Measurements from ENCODE around the gene PIK3R5. TPM values are rescaled to one million over a fixed set of nuclear protein-coding genes. Genes with fewer than 3 reads are reported as not detected.

Gene PIK3R5
- total RNA-seq, 1 experiment from 2014 or later: 0.09 TPM

GRCh38 chr17:9002227-9002605 lies 36.7 kb upstream of the PIK3R5 start:
- POLR2A ChIA-PET (ENCODE audit: low non-redundant PET): no interaction called here
- no TSS peak for BruUV-seq (replicated peaks)
- Histone ChIP-seq H3K4me1 (ENCODE audit: insufficient read depth, low read length, poor library complexity, severe bottlenecking) (no peaks in the 10 kb centered on the region), H3K36me3 (ENCODE audit: insufficient read depth, low read length, poor library complexity, severe bottlenecking) (no peaks in the 10 kb centered on the region), H3K27ac (ENCODE audit: low read depth, low read length, poor library complexity, severe bottlenecking) (no peak overlapping the region), H3K27me3 (replicated peaks; ENCODE audit: insufficient read depth, low read depth, low read length, poor library complexity) (peaks cover 53% of the 10 kb centered on the region), H3K4me3 (ENCODE audit: low read depth, low read length, poor library complexity, severe bottlenecking) (no peak overlapping the region), H3K9me3 (ENCODE audit: low read depth, low read length, poor library complexity, severe bottlenecking) (peaks cover 4% of the 10 kb centered on the region)
- no peak for TF ChIP-seq EZH2 (IDR thresholded peaks at IDR 0.05; ENCODE audit: borderline replicate concordance, low read depth, low read length, poor library complexity, severe bottlenecking)
- no peak for TF ChIP-seq CTCF (conservative IDR thresholded peaks at IDR 0.05; ENCODE audit: low read depth, low read length)
- no peak for DNase-seq (ENCODE audit: low spot score)
- CTCF ChIA-PET: interaction anchor here (0.6 kb wide), 2 partner anchors 170 to 334 kb away, joined by 3 to 4 read pairs; no protein-coding TSS in a partner anchor
- intact Hi-C loops (cut with micrococcal nuclease; ENCODE audit: unreplicated experiment): no loop called here

DNA sequence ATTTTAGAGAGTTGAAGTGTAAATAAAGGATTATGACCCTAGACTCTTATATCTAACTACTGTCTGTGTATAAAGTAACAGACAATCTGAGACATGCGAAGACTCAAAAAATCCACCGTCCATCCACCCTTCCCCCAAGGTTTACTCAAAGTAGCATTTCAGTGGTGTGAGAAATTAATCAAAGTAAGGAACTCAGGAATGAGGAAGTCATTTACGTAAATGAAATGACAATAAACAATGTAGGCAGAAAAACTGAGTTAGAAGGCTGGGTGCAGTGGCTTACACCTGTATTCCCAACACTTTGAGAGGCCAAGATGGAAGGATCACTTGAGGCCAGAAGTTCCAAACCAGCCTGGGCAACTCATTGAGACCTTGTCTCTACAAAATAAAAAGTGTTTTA lies 36.1 kb upstream of the PIK3R5 start:
- peaks cover 49% of the 10 kb centered on the region for H3K27me3 ChIP-seq (replicated peaks; ENCODE audit: insufficient read depth, low read depth, low read length, poor library complexity)
- POLR2A ChIA-PET (ENCODE audit: low non-redundant PET): no interaction called here
- no TSS peak for BruUV-seq (replicated peaks)
- H3K9me3 ChIP-seq (ENCODE audit: low read depth, low read length, poor library complexity, severe bottlenecking): peaks cover 4% of the 10 kb centered on the region
- no peaks in the 10 kb centered on the region for H3K4me1 ChIP-seq (ENCODE audit: insufficient read depth, low read length, poor library complexity, severe bottlenecking)
- CTCF ChIA-PET: no interaction called here
- H3K4me3 ChIP-seq (ENCODE audit: low read depth, low read length, poor library complexity, severe bottlenecking): no peak overlapping the region
- intact Hi-C loops (cut with micrococcal nuclease; ENCODE audit: unreplicated experiment): no loop called here
- no peaks in the 10 kb centered on the region for H3K36me3 ChIP-seq (ENCODE audit: insufficient read depth, low read length, poor library complexity, severe bottlenecking)
- TF ChIP-seq CTCF (conservative IDR thresholded peaks at IDR 0.05; ENCODE audit: low read depth, low read length): no peak
- TF ChIP-seq EZH2 (IDR thresholded peaks at IDR 0.05; ENCODE audit: borderline replicate concordance, low read depth, low read length, poor library complexity, severe bottlenecking): no peak
- no peak overlapping the region for H3K27ac ChIP-seq (ENCODE audit: low read depth, low read length, poor library complexity, severe bottlenecking)
- DNase-seq (ENCODE audit: low spot score): no peak

- peak; percentile 77 for DNase-seq (ENCODE audit: low spot score)
- CTCF ChIA-PET: interaction anchor here (0.9 kb wide), 2 partner anchors 14 to 524 kb away, joined by 3 read pairs; no protein-coding TSS in a partner anchor
- Histone ChIP-seq H3K9me3 (ENCODE audit: low read depth, low read length, poor library complexity, severe bottlenecking) (peaks cover 4% of the 10 kb centered on the region), H3K27me3 (replicated peaks; ENCODE audit: insufficient read depth, low read depth, low read length, poor library complexity) (peaks cover 21% of the 10 kb centered on the region), H3K4me3 (ENCODE audit: low read depth, low read length, poor library complexity, severe bottlenecking) (no peak overlapping the region), H3K27ac (ENCODE audit: low read depth, low read length, poor library complexity, severe bottlenecking) (no peak overlapping the region), H3K4me1 (ENCODE audit: insufficient read depth, low read length, poor library complexity, severe bottlenecking) (no peaks in the 10 kb centered on the region), H3K36me3 (ENCODE audit: insufficient read depth, low read length, poor library complexity, severe bottlenecking) (no peaks in the 10 kb centered on the region)
- POLR2A ChIA-PET (ENCODE audit: low non-redundant PET): no interaction called here
- intact Hi-C loops (cut with micrococcal nuclease; ENCODE audit: unreplicated experiment): loop anchor here (10.0 kb wide), 1 partner anchor 407 kb away; no protein-coding TSS in a partner anchor
- BruUV-seq (replicated peaks): no TSS peak
- no peak for TF ChIP-seq EZH2 (IDR thresholded peaks at IDR 0.05; ENCODE audit: borderline replicate concordance, low read depth, low read length, poor library complexity, severe bottlenecking)
- TF ChIP-seq CTCF (conservative IDR thresholded peaks at IDR 0.05; ENCODE audit: low read depth, low read length): peak; percentile 99
Measured at GRCh38 chr17:8997994-8998628, 32.6 kb upstream of the PIK3R5 start.

All from A673 (cell line).